Stomach (tissue), 9 donors: ENCODE measurements around the gene ZCCHC7. TPM values are rescaled to one million over a fixed set of nuclear protein-coding genes. Genes with fewer than 3 reads are reported as not detected.

Experiments
- DNase-seq, 2 donors: peaks; one replicate each; pipeline versions ENCODE4 v3.0.0 to v3.0.0-alpha.2; 2013 to 2019
- H3K27ac ChIP-seq, 5 donors: fragments of 200-600 bp in 4 of 5; sonication (generic) in 4 of 5; one replicate each; pipeline ENCODE4 v1.5.1; 2013 to 2019; ENCODE audit warnings: mild to moderate bottlenecking in 1 of 5, moderate library complexity in 1 of 5
- H3K27me3 ChIP-seq, 3 donors: fragments of 200-600 bp; sonication (generic); one replicate each; pipeline ENCODE4 v1.5.1; 2017 to 2019; ENCODE audit warnings: mixed run types in 1 of 3
- H3K36me3 ChIP-seq, 4 donors: fragments of 200-600 bp; sonication (generic); 1 replicate in 3 of 4; 2 replicates in 1 of 4; pipeline ENCODE4 v1.5.1; 2016 to 2019
- H3K4me1 ChIP-seq, 4 donors: fragments of 200-600 bp; sonication (generic); one replicate each; pipeline ENCODE4 v1.5.1; 2016 to 2019
- H3K4me3 ChIP-seq, 4 donors: fragments of 200-600 bp; sonication (generic) in 3 of 4; one replicate each; pipeline ENCODE4 v1.5.1; 2016 to 2019; ENCODE audit warnings: mild to moderate bottlenecking in 1 of 4
- H3K9me3 ChIP-seq, 4 donors: fragments of 200-600 bp; sonication (generic); one replicate each; pipeline ENCODE4 v1.5.1; 2016 to 2019
- CTCF ChIP-seq, 7 experiments: fragments of 450-650 bp in 4 of 7; fragments of 200-600 bp in 3 of 7; sonication (generic) in 3 of 7; IDR thresholded peaks; one replicate each; pipeline ENCODE4 v1.5.1; 2016 to 2019; ENCODE audit warnings: antibody characterized with exemption in 7 of 7, control low read depth in 2 of 7, mild to moderate bottlenecking in 1 of 7
- EP300 ChIP-seq: sonication (generic); formaldehyde crosslinking; IDR thresholded peaks from one replicate; pipeline ENCODE4 v1.6.1; 2017; ENCODE audit warnings: antibody characterized with exemption
- POLR2A ChIP-seq, 4 donors: fragments of 450-650 bp; IDR thresholded peaks; one replicate each; pipeline ENCODE4 v1.6.1; 2016; ENCODE audit warnings: antibody characterized with exemption in 4 of 4, control low read depth in 2 of 4, mild to moderate bottlenecking in 1 of 4, moderate library complexity in 1 of 4
- POLR2AphosphoS5 ChIP-seq, 3 donors: sonication (generic); formaldehyde crosslinking; IDR thresholded peaks; one replicate each; pipeline ENCODE4 v1.6.1; 2016; ENCODE audit warnings: antibody characterized with exemption in 3 of 3
- WGBS, 5 donors: extraction: QIAGEN DNeasy Blood & Tissue Kit in 3 of 5; methylation state at CpG; one replicate each; pipeline versions ENCODE4 v1.1.5 to v1.1.7; 2013 to 2018; 5-methylcytosine and 5-hydroxymethylcytosine counted together
- intact Hi-C: fragments of 100-400 bp; cut with DNase I; formaldehyde crosslinking; loops from one replicate; pipeline ENCODE4 v1.15.1; 2023; ENCODE audit warnings: low total_unique reads
- polyA plus RNA-seq, 3 donors: library from polyadenylated mRNA; stranded (reverse); fragments of 200-250 nt; gene quantifications; one replicate each; pipeline ENCODE4 v1.2.3, GENCODE V29; 2013
- total RNA-seq, 5 donors: library from RNA; depleted of rRNA; stranded (reverse); fragments of >200 nt; gene quantifications; one replicate each; pipeline versions ENCODE4 v1.1.0 to v1.2.3, GENCODE V29; 2014 to 2016
- donor health status: healthy with polysubstance abuse.
- donor health status: Bipolar disorder and iron deficiency.
- donor health status: healthy.

Gene ZCCHC7
- total and polyA plus RNA-seq, 8 donors = 7.9 to 67.1 (median 17.6) TPM

GRCh38 chr9:37197158-37198038 is 77.0 kb downstream of the ZCCHC7 start:
- TF ChIP-seq POLR2A (IDR thresholded peaks at IDR 0.05) (no peak), CTCF (IDR thresholded peaks at IDR 0.05) (no peak), EP300 (no peak)
- Histone ChIP-seq H3K27me3 (no peaks in the 10 kb centered on the region), H3K9me3 (no peaks in the 10 kb centered on the region), H3K4me3 (no peak overlapping the region), H3K36me3 (no peaks in the 10 kb centered on the region), H3K4me1 (peaks cover 0 to 18% (median 5%) of the 10 kb centered on the region in 4 donors), H3K27ac (no peak overlapping the region)
- 46 to 65% (median 53%) methylated on average over 4 of the region's 4 CpGs for WGBS, 5 donors
- DNase-seq = peak in 1 of 2 donors; percentile 35
- intact Hi-C loops = no loop called here

- no peak overlapping the region for H3K27ac ChIP-seq
- WGBS, 5 donors = 73 to 90% (median 87%) methylated on average over 2 of the region's 2 CpGs
- no peak for TF ChIP-seq POLR2AphosphoS5 (IDR thresholded peaks at IDR 0.05)
- no peak for TF ChIP-seq CTCF (IDR thresholded peaks at IDR 0.05)
- no peak for TF ChIP-seq EP300
- TF ChIP-seq POLR2A (IDR thresholded peaks at IDR 0.05) = no peak
- no peak overlapping the region for H3K4me3 ChIP-seq
- no peaks in the 10 kb centered on the region for H3K36me3 ChIP-seq
- H3K27me3 ChIP-seq = no peaks in the 10 kb centered on the region
- peaks cover 0 to 18% (median 5%) of the 10 kb centered on the region in 4 donors for H3K4me1 ChIP-seq
- H3K9me3 ChIP-seq = peaks cover 0 to under 1% (median 0%) of the 10 kb centered on the region in 4 donors
- no peak for DNase-seq
- intact Hi-C loops = no loop called here
Measured at GRCh38 chr9:37198039-37198729, 77.8 kb downstream of the ZCCHC7 start.

GRCh38 chr9:37198831-37199230 is 78.5 kb downstream of the ZCCHC7 start:
- H3K27ac ChIP-seq = no peak overlapping the region
- no peaks in the 10 kb centered on the region for H3K27me3 ChIP-seq
- intact Hi-C loops = no loop called here
- DNase-seq = no peak
- H3K9me3 ChIP-seq = peaks cover 0 to 4% (median 0%) of the 10 kb centered on the region in 4 donors
- H3K4me3 ChIP-seq = no peak overlapping the region
- WGBS, 5 donors = 79 to 93% (median 86%) methylated on average over 1 of the region's 1 CpG
- TF ChIP-seq EP300 (no peak), CTCF (IDR thresholded peaks at IDR 0.05) (no peak), POLR2AphosphoS5 (IDR thresholded peaks at IDR 0.05) (no peak), POLR2A (IDR thresholded peaks at IDR 0.05) (no peak)
- H3K36me3 ChIP-seq = peaks cover 0 to 6% (median 0%) of the 10 kb centered on the region in 4 donors
- H3K4me1 ChIP-seq = peaks cover 0 to 18% (median 5%) of the 10 kb centered on the region in 4 donors

GRCh38 chr9:37200433-37201005 is 80.1 kb downstream of the ZCCHC7 start:
- no peaks in the 10 kb centered on the region for H3K27me3 ChIP-seq
- H3K36me3 ChIP-seq = peaks cover 0 to 9% (median 0%) of the 10 kb centered on the region in 4 donors
- H3K27ac ChIP-seq = no peak overlapping the region
- no peak overlapping the region for H3K4me3 ChIP-seq
- H3K4me1 ChIP-seq = peaks cover 0 to 18% (median 5%) of the 10 kb centered on the region in 4 donors
- DNase-seq = no peak
- intact Hi-C loops = no loop called here
- TF ChIP-seq POLR2A (IDR thresholded peaks at IDR 0.05) (no peak), EP300 (no peak)
- 92 to 98% (median 96%) methylated on average over 1 of the region's 1 CpG for WGBS, 5 donors
- H3K9me3 ChIP-seq = peaks cover 0 to 4% (median 0%) of the 10 kb centered on the region in 4 donors
